Fibroblast of the aortic adventitia (primary cell): ENCODE measurements around the gene JAZF1. TPM values are rescaled to one million over a fixed set of nuclear protein-coding genes. Genes with fewer than 3 reads are reported as not detected.

ENCODE experiments used
- DNase-seq: peaks from one replicate; pipeline ENCODE4 v3.0.0-alpha.2; 2010; ENCODE audit warnings: low read depth
- H3K4me3 ChIP-seq: 2 replicates; pipeline ENCODE4 v1.5.1; 2011; ENCODE audit warnings: low read depth, mild to moderate bottlenecking, control low read depth, low read length, moderate library complexity
- CTCF ChIP-seq: IDR thresholded peaks from 2 replicates; pipeline ENCODE4 v1.5.1; 2011; ENCODE audit warnings: mild to moderate bottlenecking, low read length, control low read depth, inconsistent platforms; ENCODE audit not compliant: insufficient read depth
- total RNA-seq: library from RNA; depleted of rRNA; stranded (reverse); fragments of >200 nt; gene quantifications from 2 replicates; pipeline ENCODE4 v1.2.3, GENCODE V29; 2012; ENCODE audit warnings: low replicate concordance

The JAZF1 gene
- total RNA-seq, 1 donor, result 8.3 TPM

GRCh38 chr7:27972276-27972675 is 208.3 kb downstream of the JAZF1 start:
- DNase-seq, result no peak
- H3K4me3 ChIP-seq, result no peak overlapping the region
- TF ChIP-seq CTCF, result no peak

- TF ChIP-seq CTCF, result no peak
- no peak for DNase-seq
- H3K4me3 ChIP-seq, result no peak overlapping the region
Measured at GRCh38 chr7:27971171-27971812, 209.3 kb downstream of the JAZF1 start.

- H3K4me3 ChIP-seq, result no peak overlapping the region
- no peak for TF ChIP-seq CTCF
- DNase-seq, result no peak
Measured at GRCh38 chr7:27970350-27970749, 210.2 kb downstream of the JAZF1 start.

GRCh38 chr7:27969346-27969745 is 211.2 kb downstream of the JAZF1 start:
- DNase-seq, result no peak
- TF ChIP-seq CTCF, result no peak
- H3K4me3 ChIP-seq, result no peak overlapping the region

GRCh38 chr7:27967639-27968038 is 213.0 kb downstream of the JAZF1 start:
- no peak overlapping the region for H3K4me3 ChIP-seq
- DNase-seq, result no peak

GRCh38 chr7:27966219-27966780 is 214.3 kb downstream of the JAZF1 start:
- no peak for TF ChIP-seq CTCF
- no peak overlapping the region for H3K4me3 ChIP-seq
- DNase-seq, result no peak

More at GRCh38 chr7:27967639-27968038, 213.0 kb downstream of the JAZF1 start:
- TF ChIP-seq CTCF, result no peak
